Measurements from ENCODE around the gene AFAP1.
"Not testable (repeated sequence)": the region's sequence is repeated elsewhere in the genome, so short reads cannot be mapped to it uniquely, and the experiment has no call there.

The AFAP1 gene

DNA sequence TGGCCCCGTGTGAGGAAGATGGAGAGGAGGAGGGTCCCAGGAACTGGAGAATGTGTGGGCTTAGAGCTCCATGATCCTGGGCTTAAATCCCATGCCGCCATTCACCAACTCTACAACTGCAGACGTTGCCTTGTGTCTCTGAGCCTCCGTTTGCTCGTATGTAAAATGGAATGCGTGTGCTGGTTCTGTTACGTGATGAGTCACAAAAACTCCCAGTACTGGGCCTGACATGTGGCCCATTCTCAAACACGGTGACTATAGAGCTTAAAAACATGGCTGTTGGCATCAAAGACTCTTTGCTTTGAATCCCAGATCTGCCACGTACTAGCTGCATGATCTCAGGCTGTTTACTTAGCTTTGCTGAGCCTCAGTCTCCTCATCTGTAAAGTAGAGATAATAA lies 13.0 kb upstream of the AFAP1 start:
- in situ Hi-C loops (cut with MboI; ENCODE audit: low pct_unique_long_range_greater_than_20kb, low sequenced_read_pairs), result no loop called here
- no peak for DNase-seq

DNA sequence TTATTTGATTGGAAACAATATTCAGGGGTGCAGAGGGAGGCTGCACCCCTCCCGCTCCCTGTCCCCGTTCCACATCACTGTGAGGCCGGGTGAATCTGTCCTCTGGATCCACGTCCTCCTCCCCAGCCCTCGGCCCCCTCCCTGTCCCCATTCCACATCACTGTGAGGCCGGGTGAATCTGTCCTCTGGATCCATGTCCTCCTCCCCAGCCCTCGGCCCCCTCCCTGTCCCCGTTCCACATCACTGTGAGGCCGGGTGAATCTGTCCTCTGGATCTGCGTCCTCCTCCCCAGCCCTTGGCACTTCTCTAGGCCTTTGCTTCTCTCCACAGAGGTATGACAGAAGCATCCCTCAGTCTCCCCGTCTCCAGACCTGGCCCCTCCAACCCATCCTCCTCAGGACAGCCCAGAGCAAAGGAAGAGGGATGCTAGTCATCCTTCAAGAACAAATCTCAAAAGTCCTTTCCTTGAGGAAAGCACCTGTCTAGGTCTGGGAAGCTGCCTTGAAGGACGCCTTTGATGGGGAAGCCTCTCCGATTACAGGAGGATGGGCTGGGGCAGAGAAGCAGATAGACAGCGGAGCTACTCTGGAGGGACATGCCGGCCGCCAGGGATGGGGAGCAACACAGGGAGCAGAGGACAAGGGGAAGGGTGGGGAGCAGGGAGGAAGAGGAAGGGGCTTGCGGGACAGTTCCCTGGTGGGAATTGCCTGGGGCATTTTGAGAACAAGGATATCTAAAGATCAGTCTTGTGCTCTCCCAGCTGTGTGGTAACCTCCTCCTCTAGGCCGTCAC lies 10.8 kb upstream of the AFAP1 start:
- in situ Hi-C loops (cut with MboI; ENCODE audit: low pct_unique_long_range_greater_than_20kb, low sequenced_read_pairs), result no loop called here

DNA sequence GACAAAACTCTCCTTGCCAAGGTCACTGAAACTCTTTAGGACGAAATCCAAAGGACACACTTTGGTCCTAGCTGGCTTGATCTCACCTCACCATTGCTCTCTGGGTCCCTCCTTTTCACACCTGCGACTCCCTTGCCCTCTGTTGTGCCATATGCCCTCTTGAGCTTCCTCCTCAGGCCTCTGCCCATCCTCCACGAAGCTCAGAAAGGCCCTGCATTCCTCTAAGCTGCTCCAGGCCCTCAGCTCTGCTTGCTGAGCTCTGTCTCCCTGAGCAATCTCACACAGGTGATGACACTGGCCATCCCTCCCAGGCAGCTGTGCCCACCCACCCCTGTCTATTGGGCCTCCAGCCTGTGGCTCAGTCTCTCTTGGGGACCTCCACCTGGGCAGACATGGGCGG lies 10.1 kb upstream of the AFAP1 start:
- in situ Hi-C loops (cut with MboI; ENCODE audit: low pct_unique_long_range_greater_than_20kb, low sequenced_read_pairs), result no loop called here
- DNase-seq, result no peak

More for the DNA sequence above, 10.8 kb upstream of the AFAP1 start:
- no peak for DNase-seq

DNA sequence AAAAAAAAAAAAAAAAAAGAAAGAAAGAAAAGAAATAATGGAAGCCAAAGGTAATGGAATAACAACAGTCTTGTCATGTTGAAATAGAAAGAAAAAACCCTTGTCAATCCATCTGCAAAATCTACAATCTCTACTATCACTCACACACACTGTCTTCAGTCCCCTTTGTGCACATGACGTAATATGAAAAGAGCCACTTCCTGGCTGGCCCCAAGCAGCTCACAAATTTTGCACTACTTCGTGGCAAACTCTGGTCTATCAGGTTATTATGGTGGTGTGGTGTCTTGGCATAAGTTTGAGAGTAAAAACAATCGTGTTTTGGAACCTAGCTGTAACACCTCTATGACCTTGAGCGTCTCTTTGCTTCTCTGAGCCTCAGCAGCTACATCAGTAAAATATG lies 8.3 kb upstream of the AFAP1 start:
- DNase-seq, result no peak
- in situ Hi-C loops (cut with MboI; ENCODE audit: low pct_unique_long_range_greater_than_20kb, low sequenced_read_pairs), result no loop called here

DNA sequence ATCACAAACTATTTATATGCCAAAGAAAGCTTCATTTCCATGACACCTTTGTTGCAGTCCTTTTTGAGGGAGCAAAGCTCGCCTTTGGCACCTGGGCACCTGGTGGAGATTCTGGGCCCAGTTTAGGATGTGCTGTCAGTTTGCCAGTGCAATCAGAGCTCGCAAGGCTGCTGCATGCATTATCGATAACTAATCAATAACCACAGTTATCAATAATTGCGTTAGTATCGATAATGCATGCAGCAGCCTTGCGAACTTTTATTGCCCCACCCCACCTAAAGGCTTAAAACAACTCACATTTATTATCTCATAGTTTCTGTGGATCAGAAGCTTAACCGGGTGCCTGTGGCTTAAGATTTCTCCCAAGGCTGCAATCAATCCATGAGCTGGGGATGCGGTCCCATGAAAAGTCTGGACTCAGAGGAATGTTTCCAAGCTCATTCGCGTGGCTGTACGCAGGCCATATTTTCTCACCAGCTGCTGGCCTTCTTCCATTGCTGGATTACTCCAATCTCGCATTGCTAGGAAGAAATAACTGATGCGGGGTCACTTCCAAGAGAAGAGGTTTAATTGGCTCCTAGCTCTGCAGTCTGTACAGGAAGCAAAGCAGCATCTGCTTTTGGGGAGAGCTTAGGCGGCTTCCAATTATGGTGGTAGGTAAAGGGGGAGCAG lies 6.2 kb upstream of the AFAP1 start:
- in situ Hi-C loops (cut with MboI; ENCODE audit: low pct_unique_long_range_greater_than_20kb, low sequenced_read_pairs), result no loop called here
- DNase-seq, result no peak

DNA sequence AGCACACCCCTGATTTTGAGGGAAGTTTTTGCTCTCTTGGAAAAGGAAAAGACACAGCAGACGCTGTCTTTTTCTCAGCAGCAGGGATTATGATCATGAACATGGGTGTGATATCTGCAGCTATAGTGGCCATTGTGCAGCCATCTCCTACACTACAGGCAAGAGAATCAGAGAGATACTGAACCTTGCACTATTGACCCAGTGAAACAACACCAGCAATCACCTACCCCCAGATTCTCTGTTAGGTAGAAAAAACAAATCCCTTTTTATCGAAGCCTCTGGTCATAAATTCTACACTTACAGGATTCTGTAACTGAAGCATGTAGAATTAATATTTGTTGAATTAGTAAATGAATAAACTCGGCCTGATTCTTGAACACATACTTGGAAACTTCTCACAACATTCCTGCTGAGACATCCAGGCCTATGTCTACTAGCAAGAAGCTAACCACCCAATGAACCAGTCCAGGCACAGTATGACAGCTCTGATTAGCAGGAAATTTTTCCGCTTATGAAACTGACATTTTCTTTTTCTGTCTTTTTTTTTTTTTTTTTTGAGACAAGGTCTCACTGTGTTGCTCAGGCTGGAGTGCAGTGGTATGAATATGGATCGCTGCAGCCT lies 5.0 kb upstream of the AFAP1 start:
- in situ Hi-C loops (cut with MboI; ENCODE audit: low pct_unique_long_range_greater_than_20kb, low sequenced_read_pairs), result no loop called here
- DNase-seq, result no peak

DNA sequence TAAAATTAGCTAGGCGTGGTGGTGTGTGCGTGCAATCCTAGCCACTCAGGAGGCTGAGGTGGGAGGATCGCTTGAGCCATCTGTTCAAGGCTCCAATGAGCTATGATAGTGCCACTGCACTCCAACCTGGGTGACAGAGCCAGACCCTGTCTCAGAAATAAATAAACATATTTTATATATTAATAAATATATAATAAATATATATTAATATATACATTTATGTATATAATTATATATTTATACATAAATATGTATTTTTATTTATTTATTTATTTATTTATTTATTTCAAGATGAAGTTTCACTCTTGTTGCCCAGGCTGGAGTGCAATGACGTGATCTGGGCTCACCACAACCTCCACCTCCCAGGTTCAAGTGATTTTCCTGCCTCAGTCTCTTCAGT lies 4.0 kb upstream of the AFAP1 start:
- in situ Hi-C loops (cut with MboI; ENCODE audit: low pct_unique_long_range_greater_than_20kb, low sequenced_read_pairs); DNase-seq: not testable (repeated sequence)

DNA sequence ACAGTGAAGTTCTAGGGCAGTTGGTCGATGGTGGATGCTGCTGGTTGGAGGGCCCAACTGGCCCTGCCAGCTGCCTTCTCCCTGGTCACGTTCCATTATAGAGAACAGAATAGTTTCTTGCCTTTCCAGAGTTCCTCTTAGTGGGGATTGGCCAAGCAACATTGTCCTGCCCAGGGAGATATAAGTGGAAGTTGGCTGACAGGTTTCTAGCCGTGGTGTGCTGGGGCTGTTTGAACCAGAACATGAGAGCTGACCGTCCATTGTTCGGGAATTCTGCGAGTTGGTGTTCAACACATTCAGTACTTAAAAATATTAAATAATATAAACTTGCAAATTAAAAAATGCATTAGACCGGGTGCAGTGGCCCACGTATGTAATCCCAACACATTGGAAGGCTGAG lies 3.5 kb upstream of the AFAP1 start:
- in situ Hi-C loops (cut with MboI; ENCODE audit: low pct_unique_long_range_greater_than_20kb, low sequenced_read_pairs), result no loop called here

DNA sequence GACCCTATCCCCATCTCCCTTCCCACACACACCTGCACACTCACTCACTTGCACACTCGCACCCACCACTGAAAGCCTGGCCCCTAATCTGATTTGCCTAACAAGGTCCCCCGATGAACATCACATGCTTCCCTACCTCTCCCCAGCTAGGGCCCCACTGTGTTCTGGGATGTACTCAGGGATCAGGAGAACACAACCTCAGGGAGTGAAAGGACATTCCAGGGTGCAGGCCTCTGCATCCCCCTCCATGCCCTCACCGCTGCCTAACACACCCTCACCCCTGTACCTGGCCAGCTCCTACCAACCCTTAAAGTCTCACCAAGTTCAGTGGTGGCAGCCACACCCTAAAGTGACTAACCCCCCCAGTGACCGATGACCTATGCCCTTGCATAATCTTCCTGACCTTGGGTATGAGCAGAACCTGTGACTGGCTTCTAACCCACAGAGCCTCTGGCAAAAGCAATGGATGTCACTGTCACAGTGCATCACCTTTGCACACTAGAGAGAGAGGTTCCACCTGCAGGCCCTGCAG lies 2.4 kb upstream of the AFAP1 start:
- in situ Hi-C loops (cut with MboI; ENCODE audit: low pct_unique_long_range_greater_than_20kb, low sequenced_read_pairs), result no loop called here
- no peak for DNase-seq

More for the DNA sequence above, 3.5 kb upstream of the AFAP1 start:
- no peak for DNase-seq

DNA sequence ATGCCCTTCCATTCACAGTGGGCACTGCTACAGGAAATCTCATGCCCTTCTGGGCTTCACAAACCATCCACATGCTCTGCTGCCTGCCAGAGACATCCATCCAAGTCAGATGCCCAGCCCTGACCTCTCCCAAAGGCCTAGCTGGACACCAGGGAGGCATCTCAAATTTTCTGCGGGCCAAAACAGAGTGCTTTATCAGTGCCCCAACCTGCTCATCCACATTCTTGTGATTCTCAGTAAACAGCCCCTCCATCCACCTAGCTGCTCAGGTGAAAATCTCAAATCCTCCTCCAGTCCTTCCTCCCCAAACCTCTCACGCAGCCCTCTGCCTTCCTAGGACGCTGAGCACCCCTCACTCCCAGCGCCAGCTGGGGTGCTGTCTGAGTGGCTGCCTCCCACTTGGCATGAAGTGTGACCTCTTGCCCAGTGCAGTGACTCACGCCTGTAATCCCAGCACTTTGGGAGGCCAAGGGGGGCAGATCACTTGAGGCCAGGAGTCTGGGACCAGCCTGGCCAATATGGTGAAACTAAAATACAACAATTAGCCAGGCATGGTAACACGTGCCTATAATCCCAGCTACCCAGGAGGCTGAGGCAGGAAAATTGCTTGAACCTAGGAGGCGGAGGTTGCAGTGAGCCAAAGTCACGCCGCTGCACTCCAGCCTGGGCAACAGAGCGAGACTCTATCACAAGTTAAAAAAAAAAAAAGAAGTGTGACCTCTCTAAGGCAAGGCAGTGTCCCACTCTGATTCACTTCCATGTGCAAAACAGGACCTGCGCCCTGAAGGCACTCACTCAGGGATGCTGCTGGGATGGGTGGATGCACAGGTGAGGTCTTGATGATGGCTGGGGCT lies 1.7 kb upstream of the AFAP1 start:
- DNase-seq, result no peak

DNA sequence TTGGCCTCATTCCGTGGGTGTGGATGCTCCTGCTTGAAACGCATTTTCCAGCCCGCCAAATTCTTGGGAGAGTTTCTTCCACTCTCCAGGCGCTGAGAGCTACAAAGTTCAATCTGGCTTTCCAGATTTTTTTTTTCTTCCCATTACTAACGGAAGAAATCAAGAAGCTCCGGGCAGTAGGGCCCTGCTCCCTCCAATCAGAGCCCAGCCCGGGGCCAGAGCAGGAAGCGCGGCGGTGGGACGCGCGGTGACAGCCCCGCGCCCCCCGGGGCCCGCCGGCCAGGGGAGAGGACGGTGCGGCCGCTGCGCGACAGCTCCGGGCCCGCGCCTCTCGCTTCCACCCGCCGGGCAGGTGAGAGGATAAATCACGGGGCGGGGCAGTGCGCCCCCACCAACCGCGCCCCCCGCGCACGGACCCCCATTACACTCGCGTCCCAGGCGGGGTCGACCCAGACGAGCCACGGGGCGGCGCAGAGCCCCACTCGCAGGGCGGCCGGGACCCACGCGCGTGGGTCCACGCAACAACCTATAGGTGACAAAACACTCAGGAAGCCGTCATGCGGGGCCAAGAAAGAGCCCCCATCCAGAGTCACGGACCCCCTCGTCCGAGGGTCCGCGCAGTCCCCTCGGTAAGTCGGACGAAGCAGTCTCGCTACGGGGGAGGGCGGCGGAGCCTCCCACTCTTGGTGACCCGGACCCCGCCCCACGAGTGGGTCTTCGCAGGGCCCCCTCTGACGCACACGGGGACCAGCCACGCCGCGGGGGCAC lies 868 bp downstream of the AFAP1 start:
- in situ Hi-C loops (cut with MboI; ENCODE audit: low pct_unique_long_range_greater_than_20kb, low sequenced_read_pairs), result no loop called here
- no peak for DNase-seq

More for the DNA sequence above, 1.7 kb upstream of the AFAP1 start:
- in situ Hi-C loops (cut with MboI; ENCODE audit: low pct_unique_long_range_greater_than_20kb, low sequenced_read_pairs), result no loop called here

DNA sequence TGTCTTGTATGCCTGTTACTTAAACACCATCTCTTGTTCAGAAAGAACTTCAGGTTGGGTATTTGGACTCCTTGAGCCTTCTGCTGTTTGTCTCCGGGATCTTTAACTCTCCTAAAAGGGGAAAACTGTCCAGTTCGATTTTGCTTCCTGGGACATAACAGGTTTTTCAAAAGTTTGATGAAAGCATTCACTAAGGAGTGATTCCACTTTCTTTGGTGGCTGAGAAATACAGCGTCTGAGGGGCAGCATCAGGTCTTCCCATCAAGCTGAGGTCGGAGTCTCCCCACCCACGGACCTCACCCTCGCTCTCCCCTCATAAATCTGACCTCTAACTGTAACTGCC lies 1.4 kb downstream of the AFAP1 start:
- in situ Hi-C loops (cut with MboI; ENCODE audit: low pct_unique_long_range_greater_than_20kb, low sequenced_read_pairs), result no loop called here
- no peak for DNase-seq

DNA sequence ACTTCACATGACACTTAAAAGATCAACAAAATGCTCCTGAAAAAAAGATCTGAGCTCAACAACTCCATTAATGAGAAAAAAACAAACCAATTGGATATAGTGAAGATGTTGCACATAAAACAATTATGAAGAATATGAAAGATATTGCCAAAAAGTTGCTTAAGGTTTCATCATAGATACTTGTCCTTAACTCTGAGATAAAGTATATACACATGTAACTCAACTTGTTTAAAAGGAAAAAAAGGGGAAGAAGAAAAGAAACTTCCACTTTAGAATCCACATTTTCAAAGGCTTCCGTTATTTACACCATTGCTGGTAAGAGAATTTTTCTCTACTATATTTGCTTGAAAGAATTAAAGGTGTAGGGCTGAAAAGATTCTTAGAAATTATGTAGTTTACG lies 2.7 kb downstream of the AFAP1 start:
- DNase-seq, result no peak
- in situ Hi-C loops (cut with MboI; ENCODE audit: low pct_unique_long_range_greater_than_20kb, low sequenced_read_pairs), result no loop called here

DNA sequence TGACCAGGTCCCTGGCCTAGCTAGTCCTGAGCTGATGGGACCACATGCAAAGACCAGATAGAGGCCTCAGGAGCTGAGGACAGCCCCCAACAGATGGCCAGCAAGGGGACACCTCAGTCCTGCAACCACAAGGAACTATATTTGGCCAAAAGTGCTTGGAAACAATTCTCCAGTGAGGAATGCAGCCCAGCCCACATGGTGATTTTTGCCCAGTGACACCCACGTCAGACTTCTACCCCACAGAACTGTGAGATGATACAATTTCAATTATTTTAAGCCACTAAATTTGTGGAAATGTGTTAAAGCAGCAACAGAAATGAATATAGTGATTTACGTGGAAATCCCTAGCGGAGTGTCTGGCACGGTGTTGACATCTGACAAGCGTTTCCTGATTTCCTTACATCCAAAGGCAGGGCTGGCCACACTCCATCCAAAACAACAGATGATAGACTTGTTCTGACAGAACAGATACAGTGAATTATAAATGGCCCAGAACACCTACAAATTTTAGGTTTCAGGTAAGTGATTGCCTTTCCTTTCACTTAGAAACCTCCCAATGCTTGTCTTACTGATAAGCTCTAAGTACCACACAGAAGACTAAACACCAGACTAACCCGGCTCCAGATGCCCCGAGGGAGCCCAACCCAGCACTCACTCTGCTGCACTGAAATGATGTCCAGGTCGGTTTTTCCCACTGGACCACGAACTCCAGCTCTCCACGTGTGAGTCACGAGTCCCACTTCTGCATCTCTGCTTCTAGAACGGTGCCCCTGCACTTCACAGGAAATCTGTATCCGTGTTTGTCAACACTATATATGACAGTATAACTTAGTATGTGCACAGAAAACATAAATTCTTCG lies 5.8 kb downstream of the AFAP1 start:
- no peak for DNase-seq
- in situ Hi-C loops (cut with MboI; ENCODE audit: low pct_unique_long_range_greater_than_20kb, low sequenced_read_pairs), result no loop called here

DNA sequence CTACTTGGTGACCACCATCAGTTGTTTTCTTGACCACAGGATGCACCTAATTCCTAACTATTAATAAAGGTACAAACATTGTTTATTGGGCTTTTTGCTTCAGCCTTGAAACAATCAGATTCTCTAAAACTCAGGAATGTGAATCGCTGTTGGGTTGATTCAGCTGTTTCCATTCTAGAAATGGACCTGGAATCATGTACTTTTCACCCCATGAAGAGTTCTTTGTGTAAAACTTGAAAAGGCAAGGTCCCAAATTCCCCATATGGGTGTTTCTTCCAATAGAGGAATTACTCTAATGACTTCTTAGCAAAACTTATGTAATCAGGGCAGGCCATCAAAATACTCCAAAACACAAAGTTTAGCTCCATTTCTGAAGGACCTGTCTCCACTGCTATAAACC lies 7.4 kb downstream of the AFAP1 start:
- no peak for DNase-seq
- in situ Hi-C loops (cut with MboI; ENCODE audit: low pct_unique_long_range_greater_than_20kb, low sequenced_read_pairs), result no loop called here

DNA sequence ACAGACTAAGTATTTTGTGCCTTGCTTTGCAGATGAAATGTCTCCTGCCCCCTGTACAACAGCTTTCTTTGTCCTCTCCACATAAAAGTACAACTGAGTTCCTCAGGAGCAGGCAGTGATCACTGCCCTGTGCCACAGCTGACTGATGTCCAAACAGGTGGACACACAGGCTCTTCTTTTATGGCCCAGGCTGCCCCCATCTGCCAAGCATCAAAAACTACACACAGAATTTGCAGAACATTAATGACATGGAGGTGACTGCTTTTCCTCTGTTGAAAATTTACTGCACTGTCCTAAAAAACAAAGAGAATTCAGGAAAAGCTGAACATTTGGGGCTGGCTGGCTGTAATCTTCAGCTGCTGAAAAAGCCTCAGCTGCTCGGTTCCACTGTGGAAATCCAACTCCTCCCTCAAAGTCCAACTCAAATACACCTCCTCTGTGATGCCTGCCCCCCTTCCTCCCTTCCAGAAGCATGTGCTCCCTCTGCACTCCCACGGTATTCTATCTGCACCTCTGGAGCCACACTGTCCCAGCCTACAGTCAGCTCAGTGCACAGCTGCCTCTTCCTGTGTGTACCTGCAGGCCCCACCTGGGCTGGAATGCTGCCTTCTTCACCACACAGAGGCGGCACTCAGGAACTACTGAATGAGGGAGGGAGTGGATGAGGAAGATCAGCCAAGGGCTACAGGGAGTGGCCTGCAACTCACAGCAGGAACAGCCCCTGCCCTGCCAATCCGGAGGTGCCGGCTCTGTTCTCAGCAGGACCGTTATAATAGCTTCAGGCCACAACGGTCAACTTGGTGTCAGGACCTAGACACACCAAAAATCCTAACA lies 10.3 kb downstream of the AFAP1 start:
- DNase-seq, result no peak
- in situ Hi-C loops (cut with MboI; ENCODE audit: low pct_unique_long_range_greater_than_20kb, low sequenced_read_pairs), result no loop called here

DNA sequence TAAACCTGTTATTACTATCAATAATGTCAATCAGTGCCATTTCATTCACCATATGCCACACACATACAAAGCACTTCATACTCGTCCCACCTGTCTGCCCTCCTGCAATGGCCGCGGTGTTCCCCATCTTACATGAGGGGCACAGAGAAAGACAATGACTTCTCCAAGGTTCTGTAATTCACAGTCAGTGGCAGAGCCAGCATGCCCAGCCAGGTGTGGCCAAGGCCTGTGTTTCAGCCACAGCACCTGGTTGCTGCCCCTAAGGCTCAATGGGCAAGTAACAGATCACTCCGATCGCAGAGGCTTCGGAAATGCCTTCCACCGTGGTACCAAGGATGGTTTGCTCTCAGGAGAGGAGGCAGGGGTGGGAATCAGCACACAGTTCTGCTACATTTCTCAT lies 10.9 kb downstream of the AFAP1 start:
- DNase-seq, result no peak
- in situ Hi-C loops (cut with MboI; ENCODE audit: low pct_unique_long_range_greater_than_20kb, low sequenced_read_pairs), result no loop called here

Measured in KBM-7 (cell line).